ENCODE measurements around the gene IPCEF1. TPM values are rescaled to one million over a fixed set of nuclear protein-coding genes. Genes with fewer than 3 reads are reported as not detected.
"Not testable (repeated sequence)": the region's sequence is repeated elsewhere in the genome, so short reads cannot be mapped to it uniquely, and the experiment has no call there.

The IPCEF1 gene
- total and polyA plus RNA-seq, 2 donors, result 6.5 to 13.1 TPM

DNA sequence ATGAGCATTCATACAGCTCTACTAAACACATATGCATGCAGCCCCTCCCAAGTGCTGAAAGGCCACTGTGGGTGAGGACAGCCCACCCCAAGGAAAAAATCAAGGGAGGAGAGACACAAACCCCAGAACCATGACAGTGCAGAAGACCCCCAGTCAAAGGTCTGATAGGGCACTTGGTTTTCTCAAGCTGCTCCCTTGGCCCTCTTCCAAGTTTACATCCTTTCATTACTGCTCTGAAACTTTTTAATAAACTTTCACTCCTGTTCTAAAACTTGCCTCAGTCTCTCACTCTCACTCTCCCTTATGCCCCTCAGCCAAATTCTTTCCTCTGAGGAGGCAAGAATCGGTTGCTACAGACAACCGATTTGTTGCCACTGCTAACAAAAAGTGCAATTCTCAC lies 24.9 kb downstream of the IPCEF1 start:
- 97% methylated on average over 2 of the region's 2 CpGs for WGBS
- H3K36me3 ChIP-seq (ENCODE audit: control insufficient read depth in 2 of 2, insufficient read depth in 2 of 2, low read length in 1 of 2), result no peaks in the 10 kb centered on the region
- no peak for DNase-seq (ENCODE audit: low read depth in 6 of 9, low spot score in 9 of 9)
- H3K27me3 ChIP-seq (ENCODE audit: control insufficient read depth in 2 of 2, insufficient read depth in 1 of 2, low read length in 1 of 2), result no peaks in the 10 kb centered on the region
- H3K9me3 ChIP-seq (ENCODE audit: control insufficient read depth in 2 of 2, insufficient read depth in 1 of 2, low read length in 1 of 2), result no peaks in the 10 kb centered on the region
- no peak overlapping the region for H3K4me3 ChIP-seq (ENCODE audit: low read length in 2 of 2)
- no peak overlapping the region for H3K27ac ChIP-seq (ENCODE audit: low read depth in 1 of 2, low read length in 1 of 2)
- no peaks in the 10 kb centered on the region for H3K4me1 ChIP-seq (ENCODE audit: control insufficient read depth in 2 of 2, insufficient read depth in 2 of 2, low read length in 2 of 2)

DNA sequence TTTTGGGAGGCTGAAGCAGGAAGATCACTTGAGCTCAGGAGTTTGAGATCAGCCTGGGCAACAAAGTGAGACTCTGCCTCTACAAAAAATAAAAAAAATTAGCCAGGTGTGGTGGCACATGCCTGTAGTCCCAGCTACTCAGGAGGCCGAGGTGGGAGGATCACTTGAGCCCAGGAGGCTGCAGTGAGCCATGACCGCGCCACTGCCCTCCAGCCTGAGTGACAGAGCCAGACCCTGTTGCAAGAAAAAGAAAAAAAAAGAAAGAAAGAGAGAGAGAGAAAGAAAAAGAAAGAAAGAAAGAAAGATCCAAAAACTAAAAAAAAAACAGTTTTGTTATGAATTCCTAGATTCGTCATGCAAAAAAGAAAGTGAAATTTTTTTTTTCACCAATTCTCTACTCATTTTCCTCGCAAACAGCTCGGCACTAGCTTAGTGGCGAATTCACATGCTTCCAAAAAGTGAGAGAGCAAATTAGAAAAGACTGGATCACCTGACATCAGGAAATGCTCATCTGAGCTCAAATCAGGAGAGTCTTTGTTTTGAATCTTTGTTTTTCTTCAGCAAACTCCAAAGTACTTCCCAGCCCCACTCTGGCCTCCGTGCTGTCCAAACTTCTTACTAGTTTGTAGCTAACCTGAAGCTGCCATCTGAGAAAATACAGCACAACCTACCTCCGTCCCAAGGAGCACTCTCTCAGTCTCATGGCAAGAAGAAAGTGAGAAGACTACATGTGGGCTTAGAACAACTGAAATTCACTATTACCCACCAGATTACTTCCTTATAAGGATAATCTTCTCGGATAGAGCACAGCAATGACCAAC lies 27.0 kb downstream of the IPCEF1 start:
- 91% methylated on average over 10 of the region's 10 CpGs for WGBS
- no peak overlapping the region for H3K4me3 ChIP-seq (ENCODE audit: low read length in 2 of 2)
- H3K27me3 ChIP-seq (ENCODE audit: control insufficient read depth in 2 of 2, insufficient read depth in 1 of 2, low read length in 1 of 2), result no peaks in the 10 kb centered on the region
- no peaks in the 10 kb centered on the region for H3K36me3 ChIP-seq (ENCODE audit: control insufficient read depth in 2 of 2, insufficient read depth in 2 of 2, low read length in 1 of 2)
- no peak overlapping the region for H3K27ac ChIP-seq (ENCODE audit: low read depth in 1 of 2, low read length in 1 of 2)
- no peak for DNase-seq (ENCODE audit: low read depth in 6 of 9, low spot score in 9 of 9)
- H3K9me3 ChIP-seq (ENCODE audit: control insufficient read depth in 2 of 2, insufficient read depth in 1 of 2, low read length in 1 of 2), result no peaks in the 10 kb centered on the region
- no peaks in the 10 kb centered on the region for H3K4me1 ChIP-seq (ENCODE audit: control insufficient read depth in 2 of 2, insufficient read depth in 2 of 2, low read length in 2 of 2)

DNA sequence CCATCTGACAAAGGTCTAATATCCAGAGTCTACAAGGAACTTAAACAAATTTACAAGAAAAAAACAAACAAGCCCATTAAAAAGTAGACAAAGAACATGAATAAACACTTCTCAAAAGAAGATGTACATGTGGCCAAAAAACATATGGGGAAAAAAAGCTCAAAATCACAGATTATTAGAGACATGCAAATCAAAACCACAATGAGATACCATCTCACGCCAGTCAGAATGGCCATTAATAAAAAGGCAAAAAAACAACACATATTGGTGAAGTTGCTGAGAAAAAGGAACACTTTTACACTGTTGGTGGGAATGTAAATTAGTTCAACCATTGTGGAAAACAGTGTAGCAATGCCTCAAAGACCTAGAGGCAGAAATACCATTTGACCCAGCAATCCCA lies 29.3 kb downstream of the IPCEF1 start:
- not testable (repeated sequence) for H3K27me3 ChIP-seq (ENCODE audit: control insufficient read depth in 2 of 2, insufficient read depth in 1 of 2, low read length in 1 of 2); DNase-seq (ENCODE audit: low read depth in 6 of 9, low spot score in 9 of 9); H3K4me1 ChIP-seq (ENCODE audit: control insufficient read depth in 2 of 2, insufficient read depth in 2 of 2, low read length in 2 of 2); H3K4me3 ChIP-seq (ENCODE audit: low read length in 2 of 2); H3K36me3 ChIP-seq (ENCODE audit: control insufficient read depth in 2 of 2, insufficient read depth in 2 of 2, low read length in 1 of 2); H3K9me3 ChIP-seq (ENCODE audit: control insufficient read depth in 2 of 2, insufficient read depth in 1 of 2, low read length in 1 of 2); H3K27ac ChIP-seq (ENCODE audit: low read depth in 1 of 2, low read length in 1 of 2)
- WGBS, result 93% methylated on average over 1 of the region's 1 CpG

DNA sequence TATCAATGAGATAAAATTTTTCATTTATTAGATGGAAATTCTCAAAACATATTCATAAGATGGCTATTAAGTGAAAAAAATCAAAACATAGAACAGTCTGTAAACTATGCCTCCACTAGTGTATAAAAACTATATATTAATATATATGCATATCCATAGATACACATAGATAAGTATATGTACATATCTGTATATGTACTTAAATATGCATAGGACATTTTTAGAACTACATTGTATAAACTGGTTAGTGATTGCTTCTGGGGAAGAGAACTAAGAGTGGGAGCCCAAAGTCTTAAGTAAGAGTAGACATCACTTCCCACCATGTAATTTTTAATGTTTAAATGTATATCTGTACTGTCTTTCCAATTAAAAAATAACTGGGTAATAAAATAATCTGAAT lies 31.5 kb downstream of the IPCEF1 start:
- Histone ChIP-seq H3K36me3 (ENCODE audit: control insufficient read depth in 2 of 2, insufficient read depth in 2 of 2, low read length in 1 of 2) (no peaks in the 10 kb centered on the region), H3K4me1 (ENCODE audit: control insufficient read depth in 2 of 2, insufficient read depth in 2 of 2, low read length in 2 of 2) (no peaks in the 10 kb centered on the region), H3K27ac (ENCODE audit: low read depth in 1 of 2, low read length in 1 of 2) (no peak overlapping the region), H3K27me3 (ENCODE audit: control insufficient read depth in 2 of 2, insufficient read depth in 1 of 2, low read length in 1 of 2) (no peaks in the 10 kb centered on the region), H3K9me3 (ENCODE audit: control insufficient read depth in 2 of 2, insufficient read depth in 1 of 2, low read length in 1 of 2) (no peaks in the 10 kb centered on the region), H3K4me3 (ENCODE audit: low read length in 2 of 2) (no peak overlapping the region)
- DNase-seq (ENCODE audit: low read depth in 6 of 9, low spot score in 9 of 9), result no peak

DNA sequence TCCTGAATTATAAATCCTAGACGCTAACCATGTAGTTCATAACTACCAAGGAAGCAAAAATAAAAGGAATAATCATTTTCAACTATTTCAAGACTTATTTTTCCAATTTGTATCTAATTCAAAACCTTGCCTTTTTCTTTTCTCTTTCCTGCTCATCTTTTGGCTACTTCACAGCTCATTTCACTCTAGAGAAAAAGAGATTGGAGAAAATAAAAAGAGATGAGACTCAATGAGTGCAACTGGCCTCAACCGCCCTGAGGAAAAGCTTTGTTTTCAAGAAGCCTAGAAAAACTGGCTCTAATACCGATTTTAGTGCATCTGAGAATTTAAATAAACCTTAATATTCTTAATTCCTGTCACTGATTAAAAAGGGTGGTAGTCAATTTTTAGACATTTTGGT lies 36.4 kb downstream of the IPCEF1 start:
- Histone ChIP-seq H3K27me3 (ENCODE audit: control insufficient read depth in 2 of 2, insufficient read depth in 1 of 2, low read length in 1 of 2) (no peaks in the 10 kb centered on the region), H3K36me3 (ENCODE audit: control insufficient read depth in 2 of 2, insufficient read depth in 2 of 2, low read length in 1 of 2) (no peaks in the 10 kb centered on the region), H3K4me1 (ENCODE audit: control insufficient read depth in 2 of 2, insufficient read depth in 2 of 2, low read length in 2 of 2) (no peaks in the 10 kb centered on the region), H3K27ac (ENCODE audit: low read depth in 1 of 2, low read length in 1 of 2) (no peak overlapping the region), H3K4me3 (ENCODE audit: low read length in 2 of 2) (no peak overlapping the region), H3K9me3 (ENCODE audit: control insufficient read depth in 2 of 2, insufficient read depth in 1 of 2, low read length in 1 of 2) (no peaks in the 10 kb centered on the region)
- 83% methylated on average over 3 of the region's 3 CpGs for WGBS
- DNase-seq (ENCODE audit: low read depth in 6 of 9, low spot score in 9 of 9), result no peak

DNA sequence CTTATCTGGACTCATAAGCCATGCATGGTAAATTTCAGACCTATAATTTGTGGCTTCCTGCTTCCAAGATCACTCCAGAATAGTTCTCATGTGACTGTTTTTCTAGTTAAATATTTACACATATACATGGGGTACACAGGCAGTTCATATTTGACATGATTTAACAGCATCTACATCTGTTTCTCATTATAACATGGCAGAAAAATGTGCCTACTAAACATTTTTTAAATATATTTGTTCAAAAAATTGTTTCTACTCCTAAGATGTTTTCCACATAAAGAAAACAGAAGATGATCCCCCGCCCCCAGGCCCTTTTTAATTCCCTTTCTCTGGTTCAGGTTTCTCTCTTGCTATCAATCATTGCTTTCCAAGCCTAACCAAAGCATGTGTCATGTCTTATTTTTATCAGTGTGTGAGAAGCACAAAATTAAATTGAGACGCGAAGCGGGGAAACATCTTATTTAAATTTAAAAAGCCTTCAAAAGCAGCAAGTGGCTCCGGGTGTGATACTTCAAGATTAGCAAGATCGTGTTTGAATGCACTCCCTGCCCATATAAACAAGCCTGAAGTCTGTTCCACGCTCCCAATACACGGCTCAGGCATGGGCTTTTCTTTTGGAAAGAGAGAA lies 37.3 kb downstream of the IPCEF1 start:
- no peaks in the 10 kb centered on the region for H3K27me3 ChIP-seq (ENCODE audit: control insufficient read depth in 2 of 2, insufficient read depth in 1 of 2, low read length in 1 of 2)
- 76% methylated on average over 8 of the region's 8 CpGs for WGBS
- no peak overlapping the region for H3K4me3 ChIP-seq (ENCODE audit: low read length in 2 of 2)
- H3K9me3 ChIP-seq (ENCODE audit: control insufficient read depth in 2 of 2, insufficient read depth in 1 of 2, low read length in 1 of 2), result no peaks in the 10 kb centered on the region
- H3K27ac ChIP-seq (ENCODE audit: low read depth in 1 of 2, low read length in 1 of 2), result no peak overlapping the region
- no peaks in the 10 kb centered on the region for H3K4me1 ChIP-seq (ENCODE audit: control insufficient read depth in 2 of 2, insufficient read depth in 2 of 2, low read length in 2 of 2)
- no peaks in the 10 kb centered on the region for H3K36me3 ChIP-seq (ENCODE audit: control insufficient read depth in 2 of 2, insufficient read depth in 2 of 2, low read length in 1 of 2)
- DNase-seq (ENCODE audit: low read depth in 6 of 9, low spot score in 9 of 9), result no peak

DNA sequence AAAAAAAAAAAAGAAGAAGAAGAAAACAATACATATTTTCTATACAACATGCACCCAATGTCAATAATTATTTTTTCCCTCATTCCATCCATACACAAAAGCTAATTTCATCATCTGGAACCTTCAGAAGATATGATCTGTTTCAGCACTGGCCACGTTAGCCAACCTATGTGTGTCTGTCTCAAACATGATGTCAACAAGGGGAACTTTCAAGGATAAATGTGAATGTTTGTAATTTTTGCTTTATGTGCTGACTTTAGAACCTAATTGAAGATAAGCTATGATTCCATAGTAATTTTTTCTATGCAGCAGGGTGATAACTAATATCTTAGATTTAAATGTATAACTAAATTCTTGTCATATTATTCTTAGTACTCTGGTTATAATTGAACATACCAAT lies 37.9 kb downstream of the IPCEF1 start:
- WGBS, result 96% methylated on average over 1 of the region's 1 CpG
- H3K4me1 ChIP-seq (ENCODE audit: control insufficient read depth in 2 of 2, insufficient read depth in 2 of 2, low read length in 2 of 2), result no peaks in the 10 kb centered on the region
- H3K27me3 ChIP-seq (ENCODE audit: control insufficient read depth in 2 of 2, insufficient read depth in 1 of 2, low read length in 1 of 2), result no peaks in the 10 kb centered on the region
- H3K9me3 ChIP-seq (ENCODE audit: control insufficient read depth in 2 of 2, insufficient read depth in 1 of 2, low read length in 1 of 2), result no peaks in the 10 kb centered on the region
- DNase-seq (ENCODE audit: low read depth in 6 of 9, low spot score in 9 of 9), result no peak
- no peak overlapping the region for H3K27ac ChIP-seq (ENCODE audit: low read depth in 1 of 2, low read length in 1 of 2)
- H3K4me3 ChIP-seq (ENCODE audit: low read length in 2 of 2), result no peak overlapping the region
- no peaks in the 10 kb centered on the region for H3K36me3 ChIP-seq (ENCODE audit: control insufficient read depth in 2 of 2, insufficient read depth in 2 of 2, low read length in 1 of 2)

DNA sequence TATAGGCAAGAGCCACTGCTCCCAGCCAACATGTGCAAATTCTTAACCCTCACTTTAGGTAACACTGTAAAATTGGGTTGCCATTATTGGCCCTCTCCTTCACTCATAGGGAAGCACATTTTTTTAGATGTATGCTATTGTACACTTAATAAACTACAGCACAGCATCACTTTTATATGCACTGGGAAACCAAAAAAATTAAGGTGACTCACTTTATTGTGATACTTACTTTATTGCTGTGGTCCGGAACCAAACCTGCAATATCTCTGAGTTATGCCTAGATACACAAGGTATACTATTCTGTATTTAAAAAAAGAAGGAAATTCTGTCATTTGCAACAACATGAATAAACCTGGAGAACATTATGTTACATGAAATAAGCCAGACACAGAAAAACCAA lies 40.5 kb downstream of the IPCEF1 start:
- no peak overlapping the region for H3K4me3 ChIP-seq (ENCODE audit: low read length in 2 of 2)
- no peaks in the 10 kb centered on the region for H3K27me3 ChIP-seq (ENCODE audit: control insufficient read depth in 2 of 2, insufficient read depth in 1 of 2, low read length in 1 of 2)
- H3K9me3 ChIP-seq (ENCODE audit: control insufficient read depth in 2 of 2, insufficient read depth in 1 of 2, low read length in 1 of 2), result no peaks in the 10 kb centered on the region
- no peak for DNase-seq (ENCODE audit: low read depth in 6 of 9, low spot score in 9 of 9)
- WGBS, result 100% methylated on average over 1 of the region's 1 CpG
- no peaks in the 10 kb centered on the region for H3K4me1 ChIP-seq (ENCODE audit: control insufficient read depth in 2 of 2, insufficient read depth in 2 of 2, low read length in 2 of 2)
- no peaks in the 10 kb centered on the region for H3K36me3 ChIP-seq (ENCODE audit: control insufficient read depth in 2 of 2, insufficient read depth in 2 of 2, low read length in 1 of 2)
- no peak overlapping the region for H3K27ac ChIP-seq (ENCODE audit: low read depth in 1 of 2, low read length in 1 of 2)

DNA sequence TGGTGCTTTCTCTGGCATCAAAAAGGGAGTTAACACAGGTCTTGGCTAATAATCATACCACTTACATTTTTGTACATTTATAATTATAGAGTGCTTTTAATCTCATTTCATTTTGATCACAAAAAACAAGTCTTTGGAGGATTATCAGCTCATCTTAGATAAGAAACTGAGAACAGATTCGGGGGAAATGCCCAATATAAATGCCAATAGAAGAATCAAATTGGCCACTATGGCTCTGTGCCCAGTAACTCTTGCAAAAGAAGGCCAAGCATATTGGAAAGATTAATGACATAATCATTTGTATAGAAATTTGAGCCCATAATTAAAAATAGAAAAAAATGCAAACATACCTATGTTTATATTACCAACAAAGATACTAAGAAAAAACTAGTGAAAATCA lies 42.5 kb downstream of the IPCEF1 start:
- H3K27me3 ChIP-seq (ENCODE audit: control insufficient read depth in 2 of 2, insufficient read depth in 1 of 2, low read length in 1 of 2), result no peaks in the 10 kb centered on the region
- no peak for DNase-seq (ENCODE audit: low read depth in 6 of 9, low spot score in 9 of 9)
- H3K36me3 ChIP-seq (ENCODE audit: control insufficient read depth in 2 of 2, insufficient read depth in 2 of 2, low read length in 1 of 2), result no peaks in the 10 kb centered on the region
- H3K4me3 ChIP-seq (ENCODE audit: low read length in 2 of 2), result no peak overlapping the region
- H3K4me1 ChIP-seq (ENCODE audit: control insufficient read depth in 2 of 2, insufficient read depth in 2 of 2, low read length in 2 of 2), result no peaks in the 10 kb centered on the region
- no peaks in the 10 kb centered on the region for H3K9me3 ChIP-seq (ENCODE audit: control insufficient read depth in 2 of 2, insufficient read depth in 1 of 2, low read length in 1 of 2)
- WGBS, result 91% methylated on average over 1 of the region's 1 CpG
- no peak overlapping the region for H3K27ac ChIP-seq (ENCODE audit: low read depth in 1 of 2, low read length in 1 of 2)

All from thymus (tissue), 11 donors.